GM21390 (cell line): ENCODE data around the gene MARCO.
"Not testable (repeated sequence)": the region's sequence is repeated elsewhere in the genome, so short reads cannot be mapped to it uniquely, and the experiment has no call there.

Experiments used
- ATAC-seq: cut with Tn5 transposase; IDR thresholded peaks from one replicate; pipeline ENCODE4 v1.9.1; 2021; ENCODE audit not compliant: unreplicated experiment

MARCO gene

GRCh38 chr2:119003856-119004255 lies 61.9 kb downstream of the MARCO start:
- ATAC-seq: not testable (repeated sequence)

GRCh38 chr2:119004602-119005001 lies 62.6 kb downstream of the MARCO start:
- ATAC-seq: no peak

GRCh38 chr2:119005051-119005450 lies 63.1 kb downstream of the MARCO start:
- no peak for ATAC-seq

GRCh38 chr2:119005555-119005954 lies 63.6 kb downstream of the MARCO start:
- ATAC-seq: no peak

GRCh38 chr2:119006441-119006840 lies 64.4 kb downstream of the MARCO start:
- ATAC-seq: no peak

- ATAC-seq: no peak
Measured at GRCh38 chr2:119008108-119008507, 66.1 kb downstream of the MARCO start.

- no peak for ATAC-seq
Measured at GRCh38 chr2:119009110-119009509, 67.1 kb downstream of the MARCO start.

GRCh38 chr2:119010336-119010735 lies 68.3 kb downstream of the MARCO start:
- ATAC-seq: no peak

GRCh38 chr2:119011162-119011909 lies 69.3 kb downstream of the MARCO start:
- no peak for ATAC-seq

- no peak for ATAC-seq
Measured at GRCh38 chr2:119011910-119012209, 69.9 kb downstream of the MARCO start.

- ATAC-seq: no peak
Measured at GRCh38 chr2:119012345-119013301, 70.6 kb downstream of the MARCO start.

GRCh38 chr2:119013671-119014070 lies 71.7 kb downstream of the MARCO start:
- ATAC-seq: no peak

GRCh38 chr2:119015845-119016244 lies 73.9 kb downstream of the MARCO start:
- no peak for ATAC-seq

- ATAC-seq: no peak
Measured at GRCh38 chr2:119019521-119019920, 77.5 kb downstream of the MARCO start.

- no peak for ATAC-seq
Measured at GRCh38 chr2:119022678-119023077, 80.7 kb downstream of the MARCO start.

GRCh38 chr2:119023534-119023933 lies 81.5 kb downstream of the MARCO start:
- ATAC-seq: no peak

- ATAC-seq: no peak
Measured at GRCh38 chr2:119024152-119024551, 82.2 kb downstream of the MARCO start.

GRCh38 chr2:119024568-119024967 lies 82.6 kb downstream of the MARCO start:
- no peak for ATAC-seq

GRCh38 chr2:119025013-119025412 lies 83.0 kb downstream of the MARCO start:
- ATAC-seq: no peak

- no peak for ATAC-seq
Measured at GRCh38 chr2:119025762-119026351, 83.9 kb downstream of the MARCO start.

- no peak for ATAC-seq
Measured at GRCh38 chr2:119026890-119027289, 84.9 kb downstream of the MARCO start.
